NT2/D1 (cell line): ENCODE results near the gene GALP.
"Not testable (repeated sequence)": the region's sequence is repeated elsewhere in the genome, so short reads cannot be mapped to it uniquely, and the experiment has no call there.

ENCODE experiments used
- YY1 ChIP-seq: IDR thresholded peaks from 2 replicates; pipeline ENCODE4 v1.6.1; 2011; ENCODE audit not compliant: insufficient read length, insufficient read depth
- ZNF274 ChIP-seq: IDR thresholded peaks from 2 replicates; pipeline ENCODE4 v1.6.1; 2011; ENCODE audit warnings: mild to moderate bottlenecking, low read depth, low read length

DNA sequence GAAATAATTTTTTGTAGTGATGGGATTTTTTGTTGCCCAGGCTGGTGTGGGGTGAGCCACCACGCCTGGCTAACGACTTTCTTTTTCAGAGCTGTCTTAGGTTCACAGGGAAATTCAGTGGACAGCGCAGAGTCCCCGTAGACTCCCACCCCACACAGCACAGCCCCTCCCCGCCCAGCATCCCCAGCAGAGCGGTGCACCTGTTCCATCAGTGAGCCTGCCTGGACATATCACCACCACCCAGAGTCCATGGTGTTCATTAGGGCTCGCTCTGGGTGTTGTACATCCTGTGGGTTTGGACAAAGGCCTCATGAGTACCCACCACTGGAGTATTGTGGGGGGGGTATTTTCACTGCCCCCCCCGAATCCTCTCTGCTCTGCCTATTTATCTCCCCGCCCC lies 34.2 kb downstream of the GALP start:
- not testable (repeated sequence) for TF ChIP-seq YY1, ZNF274
